ENCODE results near the gene FAM200C. TPM values are rescaled to one million over a fixed set of nuclear protein-coding genes. Genes with fewer than 3 reads are reported as not detected.

Gene FAM200C
- total and polyA plus RNA-seq, 2 experiments from 2014 or later, result 3.0 to 5.3 TPM

DNA sequence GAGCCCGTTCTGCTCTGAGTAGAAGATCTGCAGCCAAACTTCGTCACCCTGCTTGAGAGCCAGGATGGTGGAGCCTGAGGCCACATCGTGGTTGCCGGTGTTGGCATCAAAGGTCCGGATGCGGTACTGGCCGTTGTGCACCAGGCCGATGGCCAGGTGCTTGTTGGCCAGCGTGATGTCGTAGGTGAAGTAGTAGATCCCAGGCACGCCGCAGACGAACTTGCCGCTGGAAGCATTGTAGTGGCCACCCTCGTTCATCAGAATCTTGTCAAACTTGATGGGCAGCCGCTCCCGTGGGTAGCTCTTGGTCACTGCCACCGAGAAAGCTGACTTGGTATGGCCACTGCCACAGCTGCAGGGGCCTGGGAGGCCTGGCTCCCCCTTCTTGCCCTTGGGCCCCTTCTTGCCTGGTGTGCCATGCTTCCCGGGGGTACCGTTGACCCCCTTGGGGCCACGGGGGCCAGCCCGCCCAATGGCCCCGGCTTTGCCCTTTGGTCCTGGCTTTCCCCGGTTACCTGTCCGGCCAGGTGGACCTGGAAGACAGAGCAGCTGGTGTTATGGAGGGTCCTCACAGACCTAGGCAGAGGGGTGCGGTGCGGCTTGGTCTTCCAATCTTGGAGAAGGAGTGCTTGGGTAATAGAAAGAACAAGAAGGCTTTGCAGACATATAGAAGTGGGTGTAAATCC, 50.5 kb downstream of the FAM200C start:
- no peak overlapping the region for H2AFZ ChIP-seq
- no peaks in the 10 kb centered on the region for H3K9me2 ChIP-seq (replicated peaks; ENCODE audit: insufficient read depth)
- DNase-seq (ENCODE audit: low spot score), result no peak
- H4K20me1 ChIP-seq (ENCODE audit: insufficient read depth, poor library complexity, severe bottlenecking), result no peaks in the 10 kb centered on the region
- no peak overlapping the region for H3K4me2 ChIP-seq
- no peak overlapping the region for H3K4me3 ChIP-seq
- WGBS (ENCODE audit: low lambda C conversion rate, missing lambda C conversion rate), result 97% methylated on average over 27 of the region's 27 CpGs
- H3K27me3 ChIP-seq, result no peaks in the 10 kb centered on the region
- no peaks in the 10 kb centered on the region for H3K36me3 ChIP-seq (replicated peaks; ENCODE audit: insufficient read depth, low read depth)
- no peaks in the 10 kb centered on the region for H3K4me1 ChIP-seq (ENCODE audit: insufficient read depth)
- no peaks in the 10 kb centered on the region for H3K79me2 ChIP-seq
- TF ChIP-seq EZH2phosphoT487 (IDR thresholded peaks at IDR 0.05; ENCODE audit: low read depth, severe bottlenecking, unreplicated experiment), result no peak
- no peak for TF ChIP-seq EZH2 (IDR thresholded peaks at IDR 0.05; ENCODE audit: borderline replicate concordance)
- TF ChIP-seq, protein P1, sequence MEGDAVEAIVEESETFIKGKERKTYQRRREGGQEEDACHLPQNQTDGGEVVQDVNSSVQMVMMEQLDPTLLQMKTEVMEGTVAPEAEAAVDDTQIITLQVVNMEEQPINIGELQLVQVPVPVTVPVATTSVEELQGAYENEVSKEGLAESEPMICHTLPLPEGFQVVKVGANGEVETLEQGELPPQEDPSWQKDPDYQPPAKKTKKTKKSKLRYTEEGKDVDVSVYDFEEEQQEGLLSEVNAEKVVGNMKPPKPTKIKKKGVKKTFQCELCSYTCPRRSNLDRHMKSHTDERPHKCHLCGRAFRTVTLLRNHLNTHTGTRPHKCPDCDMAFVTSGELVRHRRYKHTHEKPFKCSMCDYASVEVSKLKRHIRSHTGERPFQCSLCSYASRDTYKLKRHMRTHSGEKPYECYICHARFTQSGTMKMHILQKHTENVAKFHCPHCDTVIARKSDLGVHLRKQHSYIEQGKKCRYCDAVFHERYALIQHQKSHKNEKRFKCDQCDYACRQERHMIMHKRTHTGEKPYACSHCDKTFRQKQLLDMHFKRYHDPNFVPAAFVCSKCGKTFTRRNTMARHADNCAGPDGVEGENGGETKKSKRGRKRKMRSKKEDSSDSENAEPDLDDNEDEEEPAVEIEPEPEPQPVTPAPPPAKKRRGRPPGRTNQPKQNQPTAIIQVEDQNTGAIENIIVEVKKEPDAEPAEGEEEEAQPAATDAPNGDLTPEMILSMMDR (IDR thresholded peaks at IDR 0.05; ENCODE audit: poor library complexity), result no peak
- H3K27ac ChIP-seq, result no peak overlapping the region
- H3K9me3 ChIP-seq (ENCODE audit: low read depth), result no peaks in the 10 kb centered on the region

DNA sequence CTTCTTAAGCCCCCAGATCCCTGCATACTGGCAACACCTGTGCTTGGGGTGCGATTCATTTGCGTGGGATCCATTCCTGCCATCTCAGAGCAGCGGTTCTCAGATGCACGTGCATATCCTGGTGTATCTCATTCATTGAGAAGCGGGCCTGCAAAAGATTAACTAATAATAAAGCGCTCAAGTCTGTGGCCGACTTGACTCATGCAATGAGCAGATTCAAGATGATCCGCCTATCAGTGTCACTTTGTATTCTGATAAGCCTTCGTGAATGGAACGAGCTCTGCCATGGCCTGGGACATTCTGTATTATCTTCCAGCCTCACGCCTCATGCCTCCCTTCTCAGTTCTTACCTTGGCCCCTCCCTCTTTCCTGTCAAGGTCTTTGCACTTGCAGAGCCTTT, 51.8 kb downstream of the FAM200C start:
- 53% methylated on average over 11 of the region's 11 CpGs for WGBS (ENCODE audit: low lambda C conversion rate, missing lambda C conversion rate)
- H3K27ac ChIP-seq, result no peak overlapping the region
- no peaks in the 10 kb centered on the region for H3K9me3 ChIP-seq (ENCODE audit: low read depth)
- H3K4me1 ChIP-seq (ENCODE audit: insufficient read depth), result no peaks in the 10 kb centered on the region
- H4K20me1 ChIP-seq (ENCODE audit: insufficient read depth, poor library complexity, severe bottlenecking), result no peaks in the 10 kb centered on the region
- H3K9me2 ChIP-seq (replicated peaks; ENCODE audit: insufficient read depth), result no peaks in the 10 kb centered on the region
- no peaks in the 10 kb centered on the region for H3K36me3 ChIP-seq (replicated peaks; ENCODE audit: insufficient read depth, low read depth)
- TF ChIP-seq, protein P1 (IDR thresholded peaks at IDR 0.05; ENCODE audit: poor library complexity), result no peak
- TF ChIP-seq EZH2 (IDR thresholded peaks at IDR 0.05; ENCODE audit: borderline replicate concordance) (no peak), EZH2phosphoT487 (IDR thresholded peaks at IDR 0.05; ENCODE audit: low read depth, severe bottlenecking, unreplicated experiment) (no peak)
- H3K4me3 ChIP-seq, result no peak overlapping the region
- H3K4me2 ChIP-seq, result no peak overlapping the region
- H2AFZ ChIP-seq, result no peak overlapping the region
- no peaks in the 10 kb centered on the region for H3K27me3 ChIP-seq
- DNase-seq (ENCODE audit: low spot score), result peak; percentile 24
- no peaks in the 10 kb centered on the region for H3K79me2 ChIP-seq

DNA sequence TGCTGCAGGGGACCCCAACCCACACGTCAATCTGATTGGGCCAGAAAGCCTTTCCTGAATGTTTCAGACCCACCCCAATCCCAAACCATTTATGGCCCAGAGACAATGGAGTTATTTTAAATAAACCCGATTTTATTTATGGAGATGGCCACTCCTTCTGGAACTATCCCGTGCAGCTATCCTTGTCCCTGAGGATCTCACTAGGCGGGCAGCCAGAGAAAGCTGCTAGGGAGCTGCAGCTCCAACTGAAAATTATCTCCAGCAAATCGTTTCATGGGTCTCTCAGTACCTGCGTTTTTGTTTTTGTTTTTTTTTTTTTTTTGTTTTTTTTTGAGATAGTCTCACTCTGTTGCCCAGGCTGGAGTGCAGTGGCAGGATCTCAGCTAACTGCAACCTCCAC, 52.4 kb downstream of the FAM200C start:
- no peaks in the 10 kb centered on the region for H3K9me3 ChIP-seq (ENCODE audit: low read depth)
- H3K9me2 ChIP-seq (replicated peaks; ENCODE audit: insufficient read depth), result no peaks in the 10 kb centered on the region
- H3K36me3 ChIP-seq (replicated peaks; ENCODE audit: insufficient read depth, low read depth), result no peaks in the 10 kb centered on the region
- WGBS (ENCODE audit: low lambda C conversion rate, missing lambda C conversion rate), result 86% methylated on average over 6 of the region's 6 CpGs
- no peaks in the 10 kb centered on the region for H4K20me1 ChIP-seq (ENCODE audit: insufficient read depth, poor library complexity, severe bottlenecking)
- TF ChIP-seq EZH2 (IDR thresholded peaks at IDR 0.05; ENCODE audit: borderline replicate concordance), result no peak
- H3K4me2 ChIP-seq, result no peak overlapping the region
- H3K4me3 ChIP-seq, result no peak overlapping the region
- no peak for DNase-seq (ENCODE audit: low spot score)
- no peak overlapping the region for H3K27ac ChIP-seq
- no peaks in the 10 kb centered on the region for H3K4me1 ChIP-seq (ENCODE audit: insufficient read depth)
- no peaks in the 10 kb centered on the region for H3K27me3 ChIP-seq
- H2AFZ ChIP-seq, result no peak overlapping the region
- no peaks in the 10 kb centered on the region for H3K79me2 ChIP-seq

Other genes starting within 250 kb of the FAM200C start
- 51.5 and 55.7 TPM in 2 replicates for gene FABP6, start 170.5 kb downstream of the FAM200C start, total RNA-seq
- gene FABP6, start 170.5 kb downstream of the FAM200C start, polyA plus RNA-seq, result 7.2 and 12.2 TPM in 2 replicates
- 6.6 and 8.1 TPM in 2 replicates for gene CCNJL, start 87.5 kb downstream of the FAM200C start, total RNA-seq
- 9.5 and 10.8 TPM in 2 replicates for gene CCNJL, start 87.5 kb downstream of the FAM200C start, polyA plus RNA-seq
- 1.1 and 3.0 TPM in 2 replicates for gene C1QTNF2, start 29.4 kb downstream of the FAM200C start, total RNA-seq
- 1.5 and 1.6 TPM in 2 replicates for gene C1QTNF2, start 29.4 kb downstream of the FAM200C start, polyA plus RNA-seq
- 39.9 and 62.5 TPM in 2 replicates for gene SLU7, start 19.0 kb upstream of the FAM200C start, total RNA-seq
- 41.5 and 45.0 TPM in 2 replicates for gene SLU7, start 19.0 kb upstream of the FAM200C start, polyA plus RNA-seq
- 18.8 and 24.9 TPM in 2 replicates for gene PTTG1, start 21.8 kb upstream of the FAM200C start, total RNA-seq
- 37.0 and 49.2 TPM in 2 replicates for gene PTTG1, start 21.8 kb upstream of the FAM200C start, polyA plus RNA-seq

All from hepatocyte (in vitro differentiated cells).